PC-9 (cell line): Measurements from ENCODE around the gene CHST15. TPM values are rescaled to one million over a fixed set of nuclear protein-coding genes. Genes with fewer than 3 reads are reported as not detected.

Source experiments
- BruUV-seq: library from RNA; stranded (reverse); fragments of 400-500 nt; replicated peaks from 2 replicates; lab custom pipeline; 2021; lab: Mats Ljungman, UMichigan
- CTCF ChIA-PET: fragments of 300-600 bp; sonication (Branson Sonifier 250); formaldehyde crosslinking; loops from one replicate; lab custom pipeline; 2022; ENCODE audit warnings: antibody characterized with exemption; lab: Charles Lee
- POLR2A ChIA-PET: fragments of 300-600 bp; sonication (Branson Sonifier 250); formaldehyde crosslinking; loops from one replicate; lab custom pipeline; 2022; ENCODE audit warnings: antibody characterized with exemption; ENCODE audit not compliant: unreplicated experiment; lab: Charles Lee
- DNase-seq, 2 experiments: peaks; one replicate each; pipeline versions ENCODE4 v3.0.0 to v3.0.0-alpha.2; 2015 to 2022; ENCODE audit warnings: mixed read lengths in 1 of 2
- H2AFZ ChIP-seq: fragments of 200-600 bp; sonication (generic); 2 replicates; pipeline ENCODE4 v1.8.1; 2017; ENCODE audit warnings: antibody characterized with exemption
- H3F3A ChIP-seq: fragments of 200-600 bp; sonication (generic); 2 replicates; pipeline ENCODE4 v1.8.1; 2017; ENCODE audit warnings: antibody characterized with exemption, mild to moderate bottlenecking, low read depth; ENCODE audit not compliant: insufficient read depth
- H3K27ac ChIP-seq: fragments of 200-600 bp; sonication (generic); 2 replicates; pipeline ENCODE4 v1.6.1; 2016; ENCODE audit warnings: mixed run types
- H3K27me3 ChIP-seq: fragments of 200-600 bp; sonication (generic); 2 replicates; pipeline ENCODE4 v1.6.1; 2016; ENCODE audit warnings: low read depth, mixed run types; ENCODE audit not compliant: insufficient read depth
- H3K36me3 ChIP-seq: fragments of 200-600 bp; sonication (generic); 2 replicates; pipeline ENCODE4 v1.6.1; 2016; ENCODE audit warnings: low read depth, mixed run types
- H3K4me1 ChIP-seq: fragments of 200-600 bp; sonication (generic); replicated peaks from 2 replicates; pipeline ENCODE4 v1.6.1; 2016; ENCODE audit warnings: mixed run types; ENCODE audit not compliant: insufficient read depth
- H3K4me2 ChIP-seq: fragments of 200-600 bp; sonication (generic); 2 replicates; pipeline ENCODE4 v1.6.1; 2017; ENCODE audit warnings: mixed run types
- H3K4me3 ChIP-seq: fragments of 200-600 bp; sonication (generic); 2 replicates; pipeline ENCODE4 v1.6.1; 2016; ENCODE audit warnings: mixed run types
- H3K79me2 ChIP-seq: fragments of 200-600 bp; sonication (generic); 2 replicates; pipeline ENCODE4 v1.6.1; 2017; ENCODE audit warnings: low read depth, mixed run types
- H3K9me2 ChIP-seq: fragments of 200-600 bp; sonication (generic); 2 replicates; pipeline ENCODE4 v1.8.1; 2017; ENCODE audit warnings: mild to moderate bottlenecking; ENCODE audit not compliant: insufficient read depth
- H3K9me3 ChIP-seq: fragments of 200-600 bp; sonication (generic); 2 replicates; pipeline ENCODE4 v1.8.1; 2016; ENCODE audit warnings: low read depth; ENCODE audit not compliant: insufficient read depth
- H4K20me1 ChIP-seq: fragments of 200-600 bp; sonication (generic); 2 replicates; pipeline ENCODE4 v1.8.1; 2017; ENCODE audit not compliant: insufficient read depth
- CTCF ChIP-seq: fragments of 200-600 bp; sonication (generic); conservative IDR thresholded peaks from 2 replicates; pipeline ENCODE4 v1.6.1; 2017; ENCODE audit warnings: mixed run types, antibody characterized with exemption, mild to moderate bottlenecking, moderate library complexity
- EZH2 ChIP-seq: fragments of 200-600 bp; sonication (generic); IDR thresholded peaks from 2 replicates; pipeline ENCODE4 v1.8.0; 2017; ENCODE audit warnings: antibody characterized with exemption, low read depth
- intact Hi-C: fragments of 100-400 bp; cut with micrococcal nuclease; formaldehyde crosslinking; loops from one replicate; pipeline ENCODE4 v1.10.0; 2022; ENCODE audit not compliant: unreplicated experiment
- total RNA-seq: library from RNA; stranded (reverse); gene quantifications from 2 replicates; pipeline ENCODE4 v1.2.3, GENCODE V29; 2021

CHST15 gene
- total RNA-seq, 1 experiment from 2014 or later: 24.6 TPM

- Histone ChIP-seq H3K36me3 (0 out of 2 replicates have a peak, but pooled peaks cover 3% of the 10 kb centered on the region), H2AFZ (no peak overlapping the region), H3K9me3 (no peaks in the 10 kb centered on the region), H3F3A (no peaks in the 10 kb centered on the region), H3K27me3 (no peaks in the 10 kb centered on the region), H3K9me2 (no peaks in the 10 kb centered on the region), H3K4me2 (no peak overlapping the region), H4K20me1 (no peaks in the 10 kb centered on the region), H3K79me2 (no peaks in the 10 kb centered on the region), H3K4me3 (no peak overlapping the region), H3K4me1 (no peaks in the 10 kb centered on the region), H3K27ac (no peak overlapping the region)
- no peak for TF ChIP-seq CTCF
- no peak for TF ChIP-seq EZH2
- ChIA-PET POLR2A (no interaction called here), CTCF (no interaction called here)
- DNase-seq: no peak
- BruUV-seq: no TSS peak
- intact Hi-C loops: no loop called here
These were observed 81.9 kb downstream of the CHST15 start for GRCh38 chr10:124011464-124011863.

DNA sequence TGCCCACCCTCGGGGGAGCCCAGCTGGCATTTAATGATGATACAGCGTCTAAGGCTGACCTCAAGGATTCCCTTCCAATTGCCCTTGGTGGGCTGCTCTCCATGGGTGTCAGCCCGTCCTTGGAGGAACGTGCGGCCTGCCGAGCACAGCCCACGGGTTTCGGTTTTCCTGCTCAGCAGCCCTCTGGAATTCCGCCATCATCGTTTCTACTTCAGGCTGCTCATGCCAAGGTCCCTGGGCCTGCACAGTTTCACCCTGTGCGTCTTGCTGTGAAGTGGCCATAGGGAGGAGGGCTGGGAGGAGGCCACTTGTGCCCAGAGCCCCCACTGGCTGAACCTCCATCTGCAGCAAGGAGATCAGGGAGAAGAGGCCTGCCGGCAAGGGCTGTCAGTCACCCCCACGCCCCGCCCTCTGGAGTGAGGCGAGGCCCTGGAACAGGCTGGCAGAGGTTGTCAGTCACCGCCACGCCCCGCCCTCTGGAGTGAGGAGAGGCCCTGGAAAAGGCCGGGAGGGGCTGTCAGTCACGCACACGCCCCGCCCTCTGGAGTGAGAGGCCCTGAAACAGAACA is 82.8 kb downstream of the CHST15 start:
- POLR2A ChIA-PET: no interaction called here
- Histone ChIP-seq H2AFZ (no peak overlapping the region), H3K4me2 (no peak overlapping the region), H3K27me3 (no peaks in the 10 kb centered on the region), H3K4me1 (no peaks in the 10 kb centered on the region), H4K20me1 (no peaks in the 10 kb centered on the region), H3K9me2 (no peaks in the 10 kb centered on the region), H3K4me3 (no peak overlapping the region), H3K9me3 (no peaks in the 10 kb centered on the region), H3F3A (no peaks in the 10 kb centered on the region), H3K36me3 (0 out of 2 replicates have a peak, but pooled peaks cover 3% of the 10 kb centered on the region), H3K27ac (no peak overlapping the region), H3K79me2 (no peaks in the 10 kb centered on the region)
- no TSS peak for BruUV-seq
- intact Hi-C loops: no loop called here
- CTCF ChIA-PET: no interaction called here
- TF ChIP-seq CTCF (no peak), EZH2 (no peak)
- DNase-seq: no peak

DNA sequence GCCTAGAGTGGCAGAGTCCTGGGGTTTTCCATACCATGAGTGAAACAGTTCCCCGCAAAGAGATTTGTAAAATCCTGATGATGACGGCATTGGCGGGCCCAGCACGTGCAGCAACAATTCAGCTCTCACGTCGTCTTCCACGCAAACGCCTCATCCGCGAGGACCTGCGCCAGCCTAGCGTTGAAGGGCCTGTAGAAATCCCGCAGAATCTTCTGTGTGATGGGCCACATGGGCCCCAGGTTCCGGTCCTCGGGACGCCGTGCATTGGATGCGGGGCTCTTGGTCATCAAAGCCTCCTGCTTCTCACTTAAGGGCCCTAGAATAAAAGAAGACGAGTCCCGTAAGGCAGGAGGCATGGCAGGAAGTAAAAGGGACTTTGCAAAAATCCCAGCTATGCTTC is 83.4 kb downstream of the CHST15 start:
- Histone ChIP-seq H3K9me3 (no peaks in the 10 kb centered on the region), H3K27ac (no peak overlapping the region), H3K4me1 (no peaks in the 10 kb centered on the region), H3K4me3 (no peak overlapping the region), H3K4me2 (no peak overlapping the region), H3K27me3 (no peaks in the 10 kb centered on the region), H3F3A (no peaks in the 10 kb centered on the region), H2AFZ (no peak overlapping the region), H3K79me2 (no peaks in the 10 kb centered on the region), H4K20me1 (no peaks in the 10 kb centered on the region), H3K9me2 (no peaks in the 10 kb centered on the region), H3K36me3 (0 out of 2 replicates have a peak, but pooled peaks cover 3% of the 10 kb centered on the region)
- no peak for DNase-seq
- POLR2A ChIA-PET: no interaction called here
- intact Hi-C loops: no loop called here
- CTCF ChIA-PET: no interaction called here
- TF ChIP-seq CTCF (no peak), EZH2 (no peak)
- BruUV-seq: no TSS peak
